A673 (cell line): ENCODE results near the gene TMEM130. TPM values are rescaled to one million over a fixed set of nuclear protein-coding genes. Genes with fewer than 3 reads are reported as not detected.
"Not testable (repeated sequence)": the region's sequence is repeated elsewhere in the genome, so short reads cannot be mapped to it uniquely, and the experiment has no call there.

ENCODE experiments used
- BruUV-seq: library from RNA; stranded (reverse); fragments of 400-500 nt; replicated peaks from 2 replicates; lab custom pipeline; 2021; lab: Mats Ljungman, UMichigan
- CTCF ChIA-PET: fragments of 300-600 bp; sonication (Branson Sonifier 250); formaldehyde crosslinking; loops from one replicate; lab custom pipeline; 2022; ENCODE audit warnings: antibody characterized with exemption; lab: Charles Lee
- POLR2A ChIA-PET: fragments of 300-600 bp; sonication (Branson Sonifier 250); formaldehyde crosslinking; loops from one replicate; lab custom pipeline; 2022; ENCODE audit warnings: antibody characterized with exemption; ENCODE audit not compliant: low non-redundant PET; lab: Charles Lee
- DNase-seq: peaks from one replicate; pipeline ENCODE4 v3.0.0-alpha.2; 2015; ENCODE audit warnings: low spot score
- H3K27ac ChIP-seq: fragments of 200-600 bp; sonication (generic); 2 replicates; pipeline ENCODE4 v1.5.1; 2016; ENCODE audit warnings: mixed run types, low read depth, mild to moderate bottlenecking, mixed read lengths, antibody characterized with exemption, low read length; ENCODE audit not compliant: poor library complexity, severe bottlenecking
- H3K27me3 ChIP-seq: fragments of 200-600 bp; sonication (generic); replicated peaks from 2 replicates; pipeline ENCODE4 v1.6.1; 2017; ENCODE audit warnings: mixed run types, low read depth, mild to moderate bottlenecking, mixed read lengths, antibody characterized with exemption, low read length; ENCODE audit not compliant: insufficient read depth, poor library complexity
- H3K36me3 ChIP-seq: fragments of 200-600 bp; sonication (generic); 2 replicates; pipeline ENCODE4 v1.6.1; 2016; ENCODE audit warnings: mixed run types, mild to moderate bottlenecking, mixed read lengths, antibody characterized with exemption, low read length; ENCODE audit not compliant: insufficient read depth, poor library complexity, severe bottlenecking
- H3K4me1 ChIP-seq: fragments of 200-600 bp; sonication (generic); 2 replicates; pipeline ENCODE4 v1.6.1; 2017; ENCODE audit warnings: mixed run types, mild to moderate bottlenecking, mixed read lengths, antibody characterized with exemption, low read length; ENCODE audit not compliant: insufficient read depth, poor library complexity, severe bottlenecking
- H3K4me3 ChIP-seq: fragments of 200-600 bp; sonication (generic); 2 replicates; pipeline ENCODE4 v1.5.1; 2016; ENCODE audit warnings: low read depth, mixed run types, mild to moderate bottlenecking, mixed read lengths, low read length; ENCODE audit not compliant: poor library complexity, severe bottlenecking
- H3K9me3 ChIP-seq: fragments of 200-600 bp; sonication (generic); 2 replicates; pipeline ENCODE4 v1.6.1; 2016; ENCODE audit warnings: mixed run types, low read depth, mild to moderate bottlenecking, mixed read lengths, antibody characterized with exemption, low read length; ENCODE audit not compliant: poor library complexity, severe bottlenecking
- EZH2 ChIP-seq: fragments of 200-600 bp; sonication (generic); IDR thresholded peaks from 2 replicates; pipeline ENCODE4 v1.6.1; 2017; ENCODE audit warnings: borderline replicate concordance, low read depth, mild to moderate bottlenecking, mixed read lengths, antibody characterized with exemption, low read length; ENCODE audit not compliant: poor library complexity, severe bottlenecking
- intact Hi-C: fragments of 100-400 bp; cut with micrococcal nuclease; formaldehyde crosslinking; loops from one replicate; pipeline ENCODE4 v1.10.0; 2022; ENCODE audit not compliant: unreplicated experiment
- total RNA-seq: library from RNA; stranded (reverse); gene quantifications from 2 replicates; pipeline ENCODE4 v1.2.3, GENCODE V29; 2021
- TF ChIP-seq, protein P1 (sequence below): fragments of 300-800, 200-600 bp; sonication (generic); conservative IDR thresholded peaks from 2 replicates; pipeline ENCODE4 v1.5.1; 2017; ENCODE audit warnings: low read depth, mild to moderate bottlenecking, antibody characterized with exemption, low read length, moderate library complexity, mixed read lengths

Gene TMEM130
- total RNA-seq, 1 experiment from 2014 or later = not detected

DNA sequence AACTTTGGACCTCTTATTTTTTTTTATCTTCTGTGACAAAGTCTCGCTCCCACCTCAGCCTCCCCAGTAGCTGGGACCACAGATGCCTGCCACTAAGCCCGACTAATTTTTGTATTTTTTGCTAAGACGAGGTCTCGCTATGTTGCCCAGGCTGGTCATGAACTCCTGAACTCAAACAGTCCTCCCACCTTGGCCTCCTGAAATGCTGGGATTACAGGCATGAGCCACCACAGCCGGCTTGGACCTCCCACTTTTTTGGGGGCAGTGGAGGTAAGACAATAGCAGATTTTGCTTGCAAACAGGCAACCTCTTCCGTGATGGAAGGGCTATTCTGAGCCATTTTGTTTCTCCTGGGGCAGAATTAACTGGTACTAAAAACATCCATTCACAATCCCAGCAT is 7.3 kb upstream of the TMEM130 start:
- TF ChIP-seq, protein P1, sequence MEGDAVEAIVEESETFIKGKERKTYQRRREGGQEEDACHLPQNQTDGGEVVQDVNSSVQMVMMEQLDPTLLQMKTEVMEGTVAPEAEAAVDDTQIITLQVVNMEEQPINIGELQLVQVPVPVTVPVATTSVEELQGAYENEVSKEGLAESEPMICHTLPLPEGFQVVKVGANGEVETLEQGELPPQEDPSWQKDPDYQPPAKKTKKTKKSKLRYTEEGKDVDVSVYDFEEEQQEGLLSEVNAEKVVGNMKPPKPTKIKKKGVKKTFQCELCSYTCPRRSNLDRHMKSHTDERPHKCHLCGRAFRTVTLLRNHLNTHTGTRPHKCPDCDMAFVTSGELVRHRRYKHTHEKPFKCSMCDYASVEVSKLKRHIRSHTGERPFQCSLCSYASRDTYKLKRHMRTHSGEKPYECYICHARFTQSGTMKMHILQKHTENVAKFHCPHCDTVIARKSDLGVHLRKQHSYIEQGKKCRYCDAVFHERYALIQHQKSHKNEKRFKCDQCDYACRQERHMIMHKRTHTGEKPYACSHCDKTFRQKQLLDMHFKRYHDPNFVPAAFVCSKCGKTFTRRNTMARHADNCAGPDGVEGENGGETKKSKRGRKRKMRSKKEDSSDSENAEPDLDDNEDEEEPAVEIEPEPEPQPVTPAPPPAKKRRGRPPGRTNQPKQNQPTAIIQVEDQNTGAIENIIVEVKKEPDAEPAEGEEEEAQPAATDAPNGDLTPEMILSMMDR = no peak
- TF ChIP-seq EZH2 = no peak
- CTCF ChIA-PET = no interaction called here
- intact Hi-C loops = no loop called here
- Histone ChIP-seq H3K9me3 (no peaks in the 10 kb centered on the region), H3K36me3 (peaks cover 17% of the 10 kb centered on the region), H3K27ac (no peak overlapping the region), H3K4me3 (no peak overlapping the region), H3K27me3 (no peaks in the 10 kb centered on the region), H3K4me1 (peaks cover 11% of the 10 kb centered on the region)
- no TSS peak for BruUV-seq
- DNase-seq = no peak
- POLR2A ChIA-PET = no interaction called here

DNA sequence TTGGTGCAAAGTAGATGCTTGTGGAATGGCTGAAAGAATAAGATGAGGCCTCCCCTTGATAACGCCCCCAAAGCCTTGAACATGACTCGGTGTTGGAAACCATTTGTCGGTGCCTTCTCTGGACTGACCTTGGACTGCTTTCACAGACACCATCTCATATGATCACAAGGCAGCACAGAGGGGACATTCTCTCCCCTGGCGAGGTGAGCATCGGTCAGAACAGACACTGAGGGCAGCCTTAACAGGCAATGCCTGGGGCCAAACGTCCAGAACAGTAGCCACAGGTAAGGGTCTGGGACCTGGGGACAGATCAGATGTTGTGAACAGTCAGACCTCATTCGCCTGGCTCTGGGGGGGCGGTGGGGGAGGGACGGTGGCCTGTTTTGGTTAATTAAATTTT is 5.7 kb upstream of the TMEM130 start:
- BruUV-seq = no TSS peak
- Histone ChIP-seq H3K36me3 (peaks cover under 1% of the 10 kb centered on the region), H3K4me1 (peaks cover 11% of the 10 kb centered on the region), H3K9me3 (no peaks in the 10 kb centered on the region), H3K27ac (no peak overlapping the region), H3K27me3 (no peaks in the 10 kb centered on the region), H3K4me3 (no peak overlapping the region)
- intact Hi-C loops = no loop called here
- DNase-seq = no peak
- ChIA-PET POLR2A (no interaction called here), CTCF (no interaction called here)
- TF ChIP-seq, protein P1 = no peak
- no peak for TF ChIP-seq EZH2

DNA sequence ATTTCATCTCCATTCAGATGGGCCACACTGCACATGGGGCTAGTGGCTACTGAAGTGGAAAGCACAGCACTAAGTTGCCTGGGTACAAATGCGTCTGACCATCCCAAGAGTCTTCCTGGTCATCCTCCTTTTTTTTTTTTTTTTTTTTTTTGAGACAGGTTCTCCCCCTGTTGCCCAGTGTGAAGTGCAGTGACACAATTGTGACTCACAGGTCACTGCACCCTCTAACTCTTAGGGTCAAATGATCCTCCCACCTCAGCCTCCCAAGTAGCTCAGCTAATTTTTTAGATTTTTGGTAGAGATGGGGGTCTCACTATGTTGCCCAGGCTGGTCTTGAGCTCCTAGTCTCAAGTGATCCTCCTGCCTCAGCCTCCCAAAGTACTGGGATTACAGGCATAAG is 5.1 kb upstream of the TMEM130 start:
- DNase-seq = no peak
- H3K9me3 ChIP-seq = no peaks in the 10 kb centered on the region
- H3K4me3 ChIP-seq = no peak overlapping the region
- H3K27me3 ChIP-seq = no peaks in the 10 kb centered on the region
- H3K36me3 ChIP-seq = no peaks in the 10 kb centered on the region
- H3K27ac ChIP-seq = no peak overlapping the region
- no TSS peak for BruUV-seq
- intact Hi-C loops = no loop called here
- POLR2A ChIA-PET = no interaction called here
- TF ChIP-seq EZH2 = no peak
- TF ChIP-seq, protein P1 = no peak
- H3K4me1 ChIP-seq = peaks cover 10% of the 10 kb centered on the region
- CTCF ChIA-PET = no interaction called here

DNA sequence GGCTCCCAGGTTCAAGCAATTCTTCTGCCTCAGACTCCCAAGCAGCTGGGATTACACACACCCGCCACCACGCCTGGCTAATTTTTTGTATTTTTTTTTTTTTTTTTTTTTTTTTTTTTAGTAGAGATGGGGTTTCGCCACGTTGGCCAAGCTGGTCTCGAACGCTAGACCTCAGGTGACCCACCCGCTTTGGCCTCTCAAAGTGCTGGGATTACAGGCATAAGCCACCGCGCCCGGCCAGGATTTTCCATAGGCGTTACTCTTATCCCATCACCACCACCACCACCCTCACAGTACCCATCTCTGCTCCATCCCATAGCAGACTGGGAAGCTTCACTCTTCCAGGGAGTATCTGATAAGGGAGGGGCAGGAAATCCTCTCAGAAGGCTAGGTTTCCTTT is 3.8 kb upstream of the TMEM130 start:
- BruUV-seq, H3K9me3 ChIP-seq, H3K4me1 ChIP-seq, intact Hi-C loops, DNase-seq, POLR2A ChIA-PET, H3K27ac ChIP-seq, H3K4me3 ChIP-seq, H3K36me3 ChIP-seq: not testable (repeated sequence)
- H3K27me3 ChIP-seq = peaks cover 11% of the 10 kb centered on the region
- CTCF ChIA-PET = interaction anchor here (0.6 kb wide), 2 partner anchors 10 to 269 kb away, joined by 5 to 7 read pairs; no protein-coding TSS in a partner anchor
